H1 (cell line): ENCODE results near the gene RAPGEF5. TPM values are rescaled to one million over a fixed set of nuclear protein-coding genes. Genes with fewer than 3 reads are reported as not detected.

Experiments used
- CTCF ChIA-PET: fragments of 300-600 bp; sonication (Branson Sonifier 250); formaldehyde crosslinking; loops from one replicate; lab custom pipeline; 2021; ENCODE audit not compliant: partially characterized antibody; lab: Charles Lee
- POLR2A ChIA-PET: fragments of 300-600 bp; sonication (Branson Sonifier 250); formaldehyde crosslinking; loops from one replicate; lab custom pipeline; 2021; ENCODE audit warnings: inconsistent platforms; ENCODE audit not compliant: partially characterized antibody; lab: Charles Lee
- DNase-seq, 2 experiments: peaks; one replicate each; pipeline versions ENCODE4 v3.0.0 to v3.0.0-alpha.2; 2010 to 2022; ENCODE audit warnings: low spot score in 2 of 2, low read depth in 1 of 2, mixed read lengths in 1 of 2
- FAIRE-seq: peaks from 2 replicates; lab custom pipeline; 2011; peaks lifted over from hg19 to GRCh38; lab: Jason Lieb, UNC
- H2AFZ ChIP-seq: 2 replicates; pipeline ENCODE4 v1.8.1; 2012; ENCODE audit warnings: low read length, inconsistent platforms
- H2AK5ac ChIP-seq: 2 replicates; pipeline ENCODE4 v1.6.1; 2013; ENCODE audit warnings: low read depth, low read length
- H2BK120ac ChIP-seq: replicated peaks from 2 replicates; pipeline ENCODE3; 2013; ENCODE audit warnings: low read depth, low read length, inconsistent platforms
- H2BK12ac ChIP-seq: 2 replicates; pipeline ENCODE4 v1.6.1; 2013; ENCODE audit warnings: low read depth, low read length
- H2BK15ac ChIP-seq: 2 replicates; pipeline ENCODE4 v1.6.1; 2013; ENCODE audit warnings: low read length
- H2BK20ac ChIP-seq: 2 replicates; pipeline ENCODE4 v1.6.1; 2013; ENCODE audit warnings: low read length
- H2BK5ac ChIP-seq: 2 replicates; pipeline ENCODE4 v1.6.1; 2013; ENCODE audit warnings: low read depth, low read length
- H3K14ac ChIP-seq: 2 replicates; pipeline ENCODE4 v1.6.1; 2013; ENCODE audit warnings: inconsistent platforms; ENCODE audit not compliant: insufficient read length
- H3K18ac ChIP-seq: 2 replicates; pipeline ENCODE4 v1.6.1; 2013; ENCODE audit warnings: low read length; ENCODE audit errors: extremely low read depth
- H3K23ac ChIP-seq: 2 replicates; pipeline ENCODE4 v1.6.1; 2013; ENCODE audit warnings: inconsistent platforms; ENCODE audit not compliant: insufficient read length
- H3K23me2 ChIP-seq: 2 replicates; pipeline ENCODE4 v1.6.1; 2013; ENCODE audit warnings: low read depth, low read length
- H3K27ac ChIP-seq: 2 replicates; pipeline ENCODE4 v1.6.1; 2011; ENCODE audit warnings: low read depth, low read length, inconsistent platforms
- H3K27me3 ChIP-seq, 4 experiments: replicated peaks in 1 of 4; 1 replicate in 1 of 4; 2 replicates in 3 of 4; pipeline versions ENCODE4 v1.6.1 to v1.8.1; 2011 to 2013; ENCODE audit warnings: low read length in 3 of 4, mild to moderate bottlenecking in 3 of 4, inconsistent platforms in 2 of 4, mixed read lengths in 2 of 4, moderate library complexity in 1 of 4; ENCODE audit not compliant: control insufficient read depth in 3 of 4, insufficient read depth in 3 of 4; ENCODE audit errors: extremely low read depth in 1 of 4
- H3K36me3 ChIP-seq, 4 experiments: 2 replicates each; pipeline versions ENCODE4 v1.6.1 to v1.8.1; 2011 to 2013; ENCODE audit warnings: mild to moderate bottlenecking in 4 of 4, low read length in 3 of 4, moderate library complexity in 2 of 4, control low read depth in 1 of 4, inconsistent platforms in 1 of 4; ENCODE audit not compliant: insufficient read depth in 4 of 4, control insufficient read depth in 2 of 4
- H3K4ac ChIP-seq: replicated peaks from 2 replicates; pipeline ENCODE3; 2013; ENCODE audit warnings: low read length, low read depth, mixed read lengths, inconsistent platforms; ENCODE audit not compliant: insufficient read length
- H3K4me1 ChIP-seq, 4 experiments: replicated peaks in 1 of 4; 1 replicate in 1 of 4; 2 replicates in 3 of 4; pipeline versions ENCODE4 v1.6.1 to v1.8.1; 2011 to 2013; ENCODE audit warnings: low read length in 3 of 4, inconsistent platforms in 2 of 4, mixed read lengths in 1 of 4; ENCODE audit not compliant: insufficient read depth in 4 of 4, control insufficient read depth in 3 of 4
- H3K4me2 ChIP-seq, 2 experiments: 2 replicates each; pipeline versions ENCODE4 v1.6.1 to v1.8.1; 2011 to 2013; ENCODE audit warnings: low read depth in 2 of 2, low read length in 2 of 2, control low read depth in 1 of 2, inconsistent platforms in 1 of 2, mild to moderate bottlenecking in 1 of 2; ENCODE audit not compliant: insufficient read depth in 1 of 2
- H3K4me3 ChIP-seq, 4 experiments: fragments of 200-600, 300-600 bp in 1 of 4; sonication (generic), shearing (Covaris generic), sonication (Bioruptor Twin) in 1 of 4; 2 replicates each; pipeline versions ENCODE4 v1.5.1 to v1.8.1; 2011 to 2016; ENCODE audit warnings: low read length in 4 of 4, low read depth in 3 of 4, control low read depth in 2 of 4, inconsistent platforms in 2 of 4, mild to moderate bottlenecking in 2 of 4, mixed read lengths in 1 of 4, moderate library complexity in 1 of 4; ENCODE audit not compliant: insufficient read depth in 2 of 4; ENCODE audit errors: extremely low read depth in 1 of 4
- H3K56ac ChIP-seq: replicated peaks from 2 replicates; pipeline ENCODE3; 2013; ENCODE audit warnings: low read depth, mild to moderate bottlenecking, mixed read lengths, low read length, inconsistent platforms; ENCODE audit not compliant: insufficient read length
- H3K79me1 ChIP-seq: 2 replicates; pipeline ENCODE4 v1.6.1; 2013; ENCODE audit warnings: low read depth, low read length, control low read depth
- H3K79me2 ChIP-seq, 2 experiments: 2 replicates each; pipeline versions ENCODE4 v1.6.1 to v1.8.1; 2012 to 2013; ENCODE audit warnings: low read length in 2 of 2, mild to moderate bottlenecking in 2 of 2, inconsistent platforms in 1 of 2; ENCODE audit not compliant: insufficient read depth in 2 of 2, control insufficient read depth in 1 of 2
- H3K9ac ChIP-seq, 4 experiments: replicated peaks in 1 of 4; 1 replicate in 1 of 4; 2 replicates in 3 of 4; pipeline versions ENCODE4 v1.6.1 to v1.8.1; 2011 to 2013; ENCODE audit warnings: low read depth in 3 of 4, low read length in 3 of 4, control low read depth in 2 of 4, mild to moderate bottlenecking in 2 of 4, moderate library complexity in 2 of 4, inconsistent platforms in 1 of 4; ENCODE audit errors: extremely low read depth in 1 of 4
- H3K9me3 ChIP-seq, 2 experiments: 2 replicates each; pipeline versions ENCODE4 v1.6.1 to v1.8.1; 2012 to 2013; ENCODE audit warnings: mild to moderate bottlenecking in 2 of 2, moderate library complexity in 2 of 2, control low read depth in 1 of 2, inconsistent platforms in 1 of 2, low read depth in 1 of 2, low read length in 1 of 2, mixed read lengths in 1 of 2; ENCODE audit not compliant: insufficient read depth in 2 of 2
- H4K20me1 ChIP-seq, 2 experiments: replicated peaks in 1 of 2; 2 replicates each; pipeline versions ENCODE3 to v1.8.1; 2011 to 2013; ENCODE audit warnings: inconsistent platforms in 2 of 2, low read length in 2 of 2, mild to moderate bottlenecking in 1 of 2; ENCODE audit not compliant: insufficient read depth in 2 of 2, control insufficient read depth in 1 of 2
- H4K5ac ChIP-seq: 2 replicates; pipeline ENCODE4 v1.6.1; 2013; ENCODE audit warnings: low read length, low read depth, mixed read lengths, inconsistent platforms; ENCODE audit not compliant: insufficient read length
- H4K8ac ChIP-seq: 2 replicates; pipeline ENCODE4 v1.8.0; 2013; ENCODE audit warnings: mild to moderate bottlenecking, moderate library complexity, low read length, inconsistent platforms; ENCODE audit not compliant: insufficient read depth; ENCODE audit errors: extremely low read depth
- H4K91ac ChIP-seq: replicated peaks from 2 replicates; pipeline ENCODE3; 2013; ENCODE audit warnings: low read length, mixed read lengths, inconsistent platforms; ENCODE audit not compliant: insufficient read length
- BCL11A ChIP-seq, 2 experiments: IDR thresholded peaks; one replicate each; pipeline ENCODE4 v1.6.1; 2011; ENCODE audit warnings: low read depth in 2 of 2, low read length in 2 of 2, mild to moderate bottlenecking in 2 of 2
- CREB1 ChIP-seq: IDR thresholded peaks from 2 replicates; pipeline ENCODE4 v1.6.1; 2012; ENCODE audit warnings: inconsistent platforms
- EGR1 ChIP-seq: IDR thresholded peaks from 2 replicates; pipeline ENCODE4 v1.6.1; 2011; ENCODE audit warnings: low read depth, low read length, borderline replicate concordance
- EZH2 ChIP-seq: fragments of 200-600 bp; sonication (generic); IDR thresholded peaks from 2 replicates; pipeline ENCODE4 v1.7.1; 2012; ENCODE audit warnings: low read depth, mild to moderate bottlenecking, moderate library complexity, low read length, inconsistent platforms; ENCODE audit not compliant: severe bottlenecking
- HDAC2 ChIP-seq, 2 experiments: fragments of 300-600 bp in 1 of 2; sonication (generic) in 1 of 2; IDR thresholded peaks; 2 replicates each; pipeline ENCODE4 v1.6.1; 2011 to 2012; ENCODE audit warnings: low read depth in 2 of 2, low read length in 2 of 2, mild to moderate bottlenecking in 2 of 2, moderate library complexity in 2 of 2, borderline replicate concordance in 1 of 2, inconsistent platforms in 1 of 2
- RNF2 ChIP-seq: fragments of 200-900, 300-1000 bp; sonication (generic); IDR thresholded peaks from 2 replicates; pipeline ENCODE4 v1.7.1; 2016; ENCODE audit warnings: borderline replicate concordance, low read depth, mild to moderate bottlenecking, antibody characterized with exemption, low read length; ENCODE audit not compliant: poor library complexity, severe bottlenecking; ENCODE audit errors: missing control alignments
- SIN3A ChIP-seq, 2 experiments: IDR thresholded peaks in 1 of 2; conservative IDR thresholded peaks in 1 of 2; 2 replicates each; pipeline ENCODE4 v1.6.1; 2011 to 2012; ENCODE audit warnings: low read length in 2 of 2, improper control_type of control experiment in 1 of 2, low read depth in 1 of 2, mild to moderate bottlenecking in 1 of 2
- TAF7 ChIP-seq: optimal IDR thresholded peaks from 2 replicates; pipeline ENCODE3; 2011; ENCODE audit warnings: low read depth, mild to moderate bottlenecking, inconsistent platforms, low read length, moderate library complexity, borderline replicate concordance
- TCF12 ChIP-seq: IDR thresholded peaks from 2 replicates; pipeline ENCODE4 v1.6.1; 2011; ENCODE audit warnings: low read depth, mild to moderate bottlenecking, low read length
- TEAD4 ChIP-seq: IDR thresholded peaks from 2 replicates; pipeline ENCODE4 v1.6.1; 2012; ENCODE audit warnings: low read depth, low read length, inconsistent platforms, mixed read lengths
- polyA plus RNA-seq, 7 experiments: library from polyadenylated mRNA; depleted of rRNA in 3 of 7; stranded (reverse) in 5 of 7; unstranded in 2 of 7; fragments of >200 nt in 5 of 7; fragments of 200-250 nt in 2 of 7; gene quantifications; 1 replicate in 5 of 7; 2 replicates in 1 of 7; 4 replicates in 1 of 7; pipeline versions ENCODE4 v1.2.1 to v1.2.3, GENCODE V29; 2011 to 2013; ENCODE audit warnings: missing spikeins in 2 of 7, mixed read lengths in 2 of 7
- total RNA-seq: library from RNA; stranded (reverse); fragmentation: NEBNext Ultra II Directional; extraction: Animal tissue kit (Norgen Biotek cat#: 25700); gene quantifications from 2 replicates; pipeline ENCODE4 v1.2.1, GENCODE V29; 2021
- TF ChIP-seq, protein P1 (sequence below): IDR thresholded peaks from 2 replicates; pipeline ENCODE4 v1.6.1; 2011; ENCODE audit warnings: low read length, improper control_type of control experiment

The RAPGEF5 gene
- total and polyA plus RNA-seq, 2 of the 8 experiments (the other 6 are each of a cell fraction or from before 2014, with no cell fraction given) = 4.4 to 22.9 TPM

DNA sequence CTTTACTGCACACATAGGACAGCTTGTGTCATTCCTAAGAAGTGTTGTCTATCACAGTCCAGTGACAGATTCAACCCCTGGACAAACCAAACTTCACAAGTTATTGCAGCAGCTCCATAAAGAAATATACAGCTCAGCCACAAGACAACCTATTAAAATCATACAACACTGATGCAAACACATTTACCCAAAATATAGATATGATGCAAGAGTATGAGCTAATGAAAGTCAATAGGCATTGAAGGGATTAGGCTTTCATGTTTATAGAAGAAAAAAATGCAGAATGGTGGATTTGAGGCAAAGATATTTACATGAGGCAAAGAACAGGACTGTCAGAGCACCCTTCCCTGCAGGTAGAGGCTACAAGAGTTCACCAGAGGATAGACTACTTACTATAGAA lies 14.9 kb upstream of the RAPGEF5 start:
- Histone ChIP-seq H3K4me2 (no peak overlapping the region), H3K79me2 (no peaks in the 10 kb centered on the region), H3K23ac (no peak overlapping the region), H3K4ac (no peak overlapping the region), H3K9me3 (no peaks in the 10 kb centered on the region), H4K8ac (no peak overlapping the region), H2BK20ac (no peak overlapping the region), H2BK5ac (no peak overlapping the region), H3K27me3 (no peaks in the 10 kb centered on the region), H2BK15ac (no peak overlapping the region), H3K36me3 (no peaks in the 10 kb centered on the region), H3K79me1 (no peaks in the 10 kb centered on the region), H3K4me3 (no peak overlapping the region), H3K14ac (no peak overlapping the region), H2AFZ (no peak overlapping the region), H3K18ac (no peak overlapping the region), H3K56ac (no peak overlapping the region), H2AK5ac (no peak overlapping the region), H3K4me1 (no peaks in the 10 kb centered on the region), H4K91ac (no peak overlapping the region), H4K5ac (no peak overlapping the region), H3K9ac (no peak overlapping the region), H2BK120ac (no peak overlapping the region), H3K27ac (no peak overlapping the region), H3K23me2 (no peaks in the 10 kb centered on the region), H2BK12ac (no peak overlapping the region), H4K20me1 (no peaks in the 10 kb centered on the region)
- TF ChIP-seq TEAD4 (no peak), BCL11A (IDR thresholded peaks at IDR 0.05; ENCODE audit: low read depth in 2 of 2, low read length in 2 of 2) (no peak), TAF7 (no peak), SIN3A (conservative IDR thresholded peaks at IDR 0.05 in 1 of 2, IDR thresholded peaks at IDR 0.05 in 1 of 2; ENCODE audit: low read depth in 1 of 2, low read length in 2 of 2) (no peak), EGR1 (no peak), CREB1 (no peak), RNF2 (no peak), TCF12 (no peak), HDAC2 (IDR thresholded peaks at IDR 0.05; ENCODE audit: borderline replicate concordance in 1 of 2, low read depth in 2 of 2, low read length in 2 of 2) (no peak), EZH2 (no peak)
- TF ChIP-seq, protein P1, sequence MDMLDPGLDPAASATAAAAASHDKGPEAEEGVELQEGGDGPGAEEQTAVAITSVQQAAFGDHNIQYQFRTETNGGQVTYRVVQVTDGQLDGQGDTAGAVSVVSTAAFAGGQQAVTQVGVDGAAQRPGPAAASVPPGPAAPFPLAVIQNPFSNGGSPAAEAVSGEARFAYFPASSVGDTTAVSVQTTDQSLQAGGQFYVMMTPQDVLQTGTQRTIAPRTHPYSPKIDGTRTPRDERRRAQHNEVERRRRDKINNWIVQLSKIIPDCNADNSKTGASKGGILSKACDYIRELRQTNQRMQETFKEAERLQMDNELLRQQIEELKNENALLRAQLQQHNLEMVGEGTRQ = no peak
- ChIA-PET POLR2A (no interaction called here), CTCF (interaction anchor here (1.6 kb wide), 1 partner anchor 262 kb away, joined by 4 read pairs; no protein-coding TSS in a partner anchor)
- no peak for FAIRE-seq
- DNase-seq = no peak
